SK-N-DZ (cell line): ENCODE data around the gene MTHFD2L.
A peak's percentile ranks its signal among the peaks of the same experiment; 100 is the strongest.
"Not testable (repeated sequence)": the region's sequence is repeated elsewhere in the genome, so short reads cannot be mapped to it uniquely, and the experiment has no call there.

Experiments
- DNase-seq: peaks from one replicate; pipeline ENCODE4 v3.0.0-alpha.2; 2015; ENCODE audit warnings: low spot score

MTHFD2L gene

GRCh38 chr4:74132188-74132587 is 25.7 kb upstream of the MTHFD2L start:
- not testable (repeated sequence) for DNase-seq

GRCh38 chr4:74132944-74133343 is 25.0 kb upstream of the MTHFD2L start:
- DNase-seq, result no peak

GRCh38 chr4:74133786-74134499 is 24.0 kb upstream of the MTHFD2L start:
- DNase-seq, result peak; percentile 66

- DNase-seq, result no peak
Observed at GRCh38 chr4:74134500-74134852, 23.4 kb upstream of the MTHFD2L start.

- DNase-seq, result no peak
Observed at GRCh38 chr4:74146581-74147129, 11.3 kb upstream of the MTHFD2L start.

- DNase-seq, result no peak
Observed at GRCh38 chr4:74148205-74148604, 9.7 kb upstream of the MTHFD2L start.

GRCh38 chr4:74152836-74153235 is 5.1 kb upstream of the MTHFD2L start:
- no peak for DNase-seq

- no peak for DNase-seq
Observed at GRCh38 chr4:74156521-74156920, 1.4 kb upstream of the MTHFD2L start.

GRCh38 chr4:74157154-74157553 is 764 bp upstream of the MTHFD2L start:
- DNase-seq, result no peak

- no peak for DNase-seq
Observed at GRCh38 chr4:74158466-74159142, 686 bp downstream of the MTHFD2L start.

GRCh38 chr4:74159143-74159709 is 1.3 kb downstream of the MTHFD2L start:
- DNase-seq, result no peak

GRCh38 chr4:74161666-74162450 is 3.9 kb downstream of the MTHFD2L start:
- DNase-seq, result no peak

- DNase-seq, result no peak
Observed at GRCh38 chr4:74166135-74166534, 8.2 kb downstream of the MTHFD2L start.

GRCh38 chr4:74166818-74167217 is 8.9 kb downstream of the MTHFD2L start:
- no peak for DNase-seq

- no peak for DNase-seq
Observed at GRCh38 chr4:74167585-74167984, 9.7 kb downstream of the MTHFD2L start.

- no peak for DNase-seq
Observed at GRCh38 chr4:74168841-74169240, 10.9 kb downstream of the MTHFD2L start.

GRCh38 chr4:74173321-74173720 is 15.4 kb downstream of the MTHFD2L start:
- no peak for DNase-seq

- DNase-seq, result no peak
Observed at GRCh38 chr4:74174421-74174820, 16.5 kb downstream of the MTHFD2L start.

GRCh38 chr4:74174941-74175340 is 17.0 kb downstream of the MTHFD2L start:
- DNase-seq, result no peak

- no peak for DNase-seq
Observed at GRCh38 chr4:74175379-74175778, 17.5 kb downstream of the MTHFD2L start.

GRCh38 chr4:74178798-74179197 is 20.9 kb downstream of the MTHFD2L start:
- DNase-seq, result no peak

- no peak for DNase-seq
Observed at GRCh38 chr4:74181219-74181618, 23.3 kb downstream of the MTHFD2L start.
